Motor neuron (in vitro differentiated cells): ENCODE results near the gene CC2D2A. TPM values are rescaled to one million over a fixed set of nuclear protein-coding genes. Genes with fewer than 3 reads are reported as not detected.
"Not testable (repeated sequence)": the region's sequence is repeated elsewhere in the genome, so short reads cannot be mapped to it uniquely, and the experiment has no call there.

ENCODE experiments used
- ATAC-seq, 8 experiments: fragments of 200-7000 bp; cut with Tn5 transposase; replicated peaks in 6 of 8; 2 replicates each; pipeline ENCODE4 v1.8.0; 2021; ENCODE audit warnings: mild to moderate bottlenecking in 8 of 8, moderate library complexity in 8 of 8
- H3K27ac ChIP-seq, 2 donors: fragments of 250-450 bp; sonication (Bioruptor Pico); 2 replicates each; pipeline ENCODE4 v1.9.0; 2021; ENCODE audit warnings: antibody characterized with exemption in 2 of 2, mild to moderate bottlenecking in 2 of 2, moderate library complexity in 1 of 2
- H3K4me1 ChIP-seq, 2 donors: fragments of 250-450 bp; sonication (Bioruptor Pico); replicated peaks in 1 of 2; 2 replicates each; pipeline ENCODE4 v1.6.1; 2021; ENCODE audit warnings: antibody characterized with exemption in 2 of 2, mild to moderate bottlenecking in 2 of 2, moderate library complexity in 1 of 2
- H3K4me3 ChIP-seq, 5 donors: fragments of 250-450 bp; sonication (Bioruptor Pico); 2 replicates each; pipeline ENCODE4 v1.9.0; 2021; ENCODE audit warnings: antibody characterized with exemption in 5 of 5, mild to moderate bottlenecking in 5 of 5, moderate library complexity in 4 of 5
- WGBS, 10 experiments: fragments of 450-650 bp; shearing (Covaris generic); methylation state at CpG; one replicate each; pipeline ENCODE4 v1.0.0; 2022; 5-methylcytosine and 5-hydroxymethylcytosine counted together
- in situ Hi-C, 9 experiments: fragments of 400-800 bp; cut with MboI; loops; one replicate each; pipeline ENCODE4 v1.15.0; 2021; ENCODE audit warnings: low sequenced_read_pairs in 9 of 9, low pct_unique_long_range_greater_than_20kb in 2 of 9; ENCODE audit not compliant: unreplicated experiment in 9 of 9
- total RNA-seq, 8 experiments: library from RNA; unstranded; fragments of 300-600 nt; gene quantifications; 2 replicates each; pipeline versions ENCODE4 v1.2.3 to v1.2.4, GENCODE V29; 2022

The CC2D2A gene
- total RNA-seq, 8 experiments from 2014 or later = 8.3 to 58.4 (median 11.0) TPM

- 71 to 100% (median 100%) methylated on average over 1 to 2 of the region's 2 CpGs; no CpG with 5 or more reads in 1 of the 10 experiments for WGBS, 10 experiments
- in situ Hi-C loops = no loop called here
- ATAC-seq = no peak
- H3K27ac ChIP-seq = no peak overlapping the region
- no peak overlapping the region for H3K4me3 ChIP-seq
- no peaks in the 10 kb centered on the region for H3K4me1 ChIP-seq
Observed at GRCh38 chr4:15585331-15585730, 115.6 kb downstream of the CC2D2A start.

- in situ Hi-C loops = no loop called here
- ATAC-seq = no peak
- Histone ChIP-seq H3K4me3 (no peak overlapping the region), H3K4me1 (no peaks in the 10 kb centered on the region), H3K27ac (no peak overlapping the region)
- 50 to 100% (median 86%) methylated on average over 1 of the region's 1 CpG; no CpG with 5 or more reads in 3 of the 10 experiments for WGBS, 10 experiments
Observed at GRCh38 chr4:15586066-15586465, 116.4 kb downstream of the CC2D2A start.

- WGBS, 10 experiments = 20 to 100% (median 100%) methylated on average over 1 to 3 of the region's 3 CpGs; no CpG with 5 or more reads in 3 of the 10 experiments
- peak in 1 of 8 experiments; percentile 23 for ATAC-seq
Observed at GRCh38 chr4:15587649-15588048, 118.0 kb downstream of the CC2D2A start.

GRCh38 chr4:15592799-15593198 is 123.1 kb downstream of the CC2D2A start:
- in situ Hi-C loops = no loop called here
- WGBS, 10 experiments = 69 to 100% (median 89%) methylated on average over 2 to 3 of the region's 3 CpGs
- no peak for ATAC-seq

More at GRCh38 chr4:15587649-15588048, 118.0 kb downstream of the CC2D2A start:
- H3K27ac ChIP-seq = no peak overlapping the region
- in situ Hi-C loops = no loop called here
- no peak overlapping the region for H3K4me3 ChIP-seq
- H3K4me1 ChIP-seq = no peaks in the 10 kb centered on the region

GRCh38 chr4:15598644-15599043 is 129.0 kb downstream of the CC2D2A start:
- in situ Hi-C loops = no loop called here
- Histone ChIP-seq H3K27ac (no peak overlapping the region), H3K4me3 (no peak overlapping the region), H3K4me1 (no peaks in the 10 kb centered on the region)
- no peak for ATAC-seq
- WGBS, 10 experiments = 90 to 100% (median 100%) methylated on average over 1 to 4 of the region's 4 CpGs

More at GRCh38 chr4:15592799-15593198, 123.1 kb downstream of the CC2D2A start:
- Histone ChIP-seq H3K4me3 (no peak overlapping the region), H3K4me1 (no peaks in the 10 kb centered on the region), H3K27ac (no peak overlapping the region)

- WGBS, 10 experiments = 71 to 100% (median 100%) methylated on average over 1 to 3 of the region's 3 CpGs; no CpG with 5 or more reads in 2 of the 10 experiments
- in situ Hi-C loops = no loop called here
- no peak overlapping the region for H3K27ac ChIP-seq
- ATAC-seq = no peak
- no peak overlapping the region for H3K4me3 ChIP-seq
- no peaks in the 10 kb centered on the region for H3K4me1 ChIP-seq
Observed at GRCh38 chr4:15600176-15600575, 130.5 kb downstream of the CC2D2A start.

GRCh38 chr4:15601862-15602261 is 132.2 kb downstream of the CC2D2A start:
- WGBS, 10 experiments = 80 to 100% (median 94%) methylated on average over 1 to 2 of the region's 2 CpGs; no CpG with 5 or more reads in 1 of the 10 experiments

GRCh38 chr4:15605537-15605936 is 135.9 kb downstream of the CC2D2A start:
- no peak overlapping the region for H3K4me3 ChIP-seq
- 62 to 100% (median 94%) methylated on average over 4 to 5 of the region's 5 CpGs for WGBS, 10 experiments
- ATAC-seq = no peak
- in situ Hi-C loops = no loop called here
- no peaks in the 10 kb centered on the region for H3K4me1 ChIP-seq
- H3K27ac ChIP-seq = no peak overlapping the region

More at GRCh38 chr4:15601862-15602261, 132.2 kb downstream of the CC2D2A start:
- no peak overlapping the region for H3K4me3 ChIP-seq
- no peak for ATAC-seq
- H3K27ac ChIP-seq = no peak overlapping the region
- no peaks in the 10 kb centered on the region for H3K4me1 ChIP-seq
- in situ Hi-C loops = no loop called here

- H3K4me3 ChIP-seq = no peak overlapping the region
- H3K27ac ChIP-seq = no peak overlapping the region
- WGBS, 10 experiments = 85 to 100% (median 98%) methylated on average over 1 to 2 of the region's 2 CpGs
- in situ Hi-C loops = no loop called here
- ATAC-seq = no peak
- no peaks in the 10 kb centered on the region for H3K4me1 ChIP-seq
Observed at GRCh38 chr4:15610855-15611254, 141.2 kb downstream of the CC2D2A start.

- 80 to 100% (median 100%) methylated on average over 2 of the region's 2 CpGs for WGBS, 10 experiments
- no peak overlapping the region for H3K4me3 ChIP-seq
- ATAC-seq = no peak
- no peak overlapping the region for H3K27ac ChIP-seq
- in situ Hi-C loops = no loop called here
- H3K4me1 ChIP-seq = no peaks in the 10 kb centered on the region
Observed at GRCh38 chr4:15612136-15612535, 142.5 kb downstream of the CC2D2A start.

- 40 to 100% methylated on average over 1 of the region's 24 CpGs; no CpG with 5 or more reads in 8 of the 10 experiments for WGBS, 10 experiments
- in situ Hi-C loops, H3K4me1 ChIP-seq, H3K27ac ChIP-seq, H3K4me3 ChIP-seq, ATAC-seq: not testable (repeated sequence)
Observed at GRCh38 chr4:15614891-15615290, 145.2 kb downstream of the CC2D2A start.

GRCh38 chr4:15617407-15617806 is 147.7 kb downstream of the CC2D2A start:
- H3K4me3 ChIP-seq, H3K4me1 ChIP-seq, ATAC-seq, in situ Hi-C loops, H3K27ac ChIP-seq: not testable (repeated sequence)
- WGBS, 10 experiments = 83 to 100% (median 93%) methylated on average over 1 to 4 of the region's 5 CpGs; no CpG with 5 or more reads in 2 of the 10 experiments

GRCh38 chr4:15636818-15637217 is 167.1 kb downstream of the CC2D2A start:
- no peak overlapping the region for H3K27ac ChIP-seq
- ATAC-seq = no peak
- 83 to 100% (median 100%) methylated on average over 1 of the region's 1 CpG; no CpG with 5 or more reads in 2 of the 10 experiments for WGBS, 10 experiments
- no peak overlapping the region for H3K4me3 ChIP-seq
- in situ Hi-C loops = loop anchor here in 2 of 9 experiments (25.0 kb wide), 2 partner anchors 125 to 400 kb away; no protein-coding TSS in a partner anchor
- H3K4me1 ChIP-seq = no peaks in the 10 kb centered on the region

- in situ Hi-C loops = loop anchor here in 2 of 9 experiments (25.0 kb wide), 2 partner anchors 126 to 401 kb away; no protein-coding TSS in a partner anchor
- WGBS, 10 experiments = 88 to 100% (median 96%) methylated on average over 2 to 6 of the region's 6 CpGs
- H3K4me3 ChIP-seq = no peak overlapping the region
Observed at GRCh38 chr4:15638418-15638817, 168.7 kb downstream of the CC2D2A start.

More at GRCh38 chr4:15638418-15638817, 168.7 kb downstream of the CC2D2A start:
- Histone ChIP-seq H3K4me1 (no peaks in the 10 kb centered on the region), H3K27ac (no peak overlapping the region)
- ATAC-seq = no peak
